H1 (cell line): ENCODE results near the gene CORO2B. TPM values are rescaled to one million over a fixed set of nuclear protein-coding genes. Genes with fewer than 3 reads are reported as not detected.

ENCODE experiments used
- KDM4A ChIP-seq: IDR thresholded peaks from one replicate; pipeline ENCODE4 v1.7.1; 2012; ENCODE audit warnings: low read depth, mild to moderate bottlenecking, moderate library complexity, low read length, inconsistent platforms; ENCODE audit not compliant: severe bottlenecking
- MAFK ChIP-seq: IDR thresholded peaks from 2 replicates; pipeline ENCODE4 v1.6.1; 2012; ENCODE audit warnings: low read depth, mild to moderate bottlenecking, improper control_type of control experiment, low read length
- TBP ChIP-seq: IDR thresholded peaks from 2 replicates; pipeline ENCODE4 v1.6.1; 2011; ENCODE audit warnings: low read depth, low read length, improper control_type of control experiment
- polyA plus RNA-seq, 7 experiments: library from polyadenylated mRNA; depleted of rRNA in 3 of 7; stranded (reverse) in 5 of 7; unstranded in 2 of 7; fragments of >200 nt in 5 of 7; fragments of 200-250 nt in 2 of 7; gene quantifications; 1 replicate in 5 of 7; 2 replicates in 1 of 7; 4 replicates in 1 of 7; pipeline versions ENCODE4 v1.2.1 to v1.2.3, GENCODE V29; 2011 to 2013; ENCODE audit warnings: missing spikeins in 2 of 7, mixed read lengths in 2 of 7
- total RNA-seq: library from RNA; stranded (reverse); fragmentation: NEBNext Ultra II Directional; extraction: Animal tissue kit (Norgen Biotek cat#: 25700); gene quantifications from 2 replicates; pipeline ENCODE4 v1.2.1, GENCODE V29; 2021

CORO2B gene
- total and polyA plus RNA-seq, 2 of the 8 experiments (the other 6 are each of a cell fraction or from before 2014, with no cell fraction given), result 3.4 to 6.7 TPM

- TF ChIP-seq KDM4A (no peak), MAFK (no peak), TBP (no peak)
- TF ChIP-seq, all 59 proteins: peak for 0
Observed at GRCh38 chr15:68729789-68730411, 151.1 kb downstream of the CORO2B start (continued).
